ENCODE results near the gene TBC1D2. TPM values are rescaled to one million over a fixed set of nuclear protein-coding genes. Genes with fewer than 3 reads are reported as not detected.

TBC1D2 gene
- total and polyA plus RNA-seq, 2 of the 13 experiments (the other 11 are each of a cell fraction or from before 2014, with no cell fraction given) = 2.0 to 2.8 TPM

- TF ChIP-seq ZNF704 (CRISPR knock-in tag; IDR thresholded peaks at IDR 0.05; ENCODE audit: borderline replicate concordance) (no peak), RARG (CRISPR knock-in tag; IDR thresholded peaks at IDR 0.05; ENCODE audit: low read depth) (no peak), CSRNP1 (CRISPR knock-in tag; IDR thresholded peaks at IDR 0.05) (no peak), ZBTB20 (CRISPR knock-in tag; IDR thresholded peaks at IDR 0.05; ENCODE audit: borderline replicate concordance, low read depth) (no peak), ZNF503 (CRISPR knock-in tag; IDR thresholded peaks at IDR 0.05) (peak; percentile 66; the same call in 1 of the 2 replicates), ZNF296 (CRISPR knock-in tag; conservative IDR thresholded peaks at IDR 0.05) (no peak), NR2F6 (IDR thresholded peaks at IDR 0.05) (peak; percentile 98), NR2F6 (CRISPR knock-in tag; IDR thresholded peaks at IDR 0.05) (peak; percentile 98), ZNF646 (CRISPR knock-in tag; IDR thresholded peaks at IDR 0.05) (no peak), NCOA5 (CRISPR knock-in tag; IDR thresholded peaks at IDR 0.05) (no peak), SNAI1 (CRISPR knock-in tag; IDR thresholded peaks at IDR 0.05; ENCODE audit: borderline replicate concordance) (no peak), NR0B2 (CRISPR knock-in tag; IDR thresholded peaks at IDR 0.05) (no peak), ZFP91 (CRISPR knock-in tag; IDR thresholded peaks at IDR 0.05; ENCODE audit: borderline replicate concordance) (0 out of 2 replicates have a peak, but pooled peaks have one; percentile 32), SATB2 (CRISPR knock-in tag; IDR thresholded peaks at IDR 0.05) (no peak), MEIS1 (CRISPR knock-in tag; IDR thresholded peaks at IDR 0.05; ENCODE audit: borderline replicate concordance) (no peak), WIZ (CRISPR knock-in tag; IDR thresholded peaks at IDR 0.05) (no peak)
These were observed 80.3 kb downstream of the TBC1D2 start (continued) for GRCh38 chr9:98175028-98175569.

Measured in HepG2 (cell line).